Kidney (tissue), 14 donors: Measurements from ENCODE around the gene OR1F1. TPM values are rescaled to one million over a fixed set of nuclear protein-coding genes. Genes with fewer than 3 reads are reported as not detected.

ENCODE experiments used
- DNase-seq, 5 donors: peaks; one replicate each; pipeline ENCODE4 v3.0.0-alpha.2; 2013 to 2020
- FAIRE-seq: peaks from 2 replicates; lab custom pipeline; 2012; peaks lifted over from hg19 to GRCh38; lab: Jason Lieb, UNC
- H3K27ac ChIP-seq, 2 donors: one replicate each; pipeline ENCODE4 v1.7.0; 2013; ENCODE audit warnings: low read depth in 2 of 2, low read length in 2 of 2, inconsistent platforms in 1 of 2
- H3K27me3 ChIP-seq: one replicate; pipeline ENCODE4 v1.7.1; 2013; ENCODE audit warnings: low read length, inconsistent platforms; ENCODE audit not compliant: control insufficient read depth, insufficient read depth
- H3K36me3 ChIP-seq, 3 donors: one replicate each; pipeline versions ENCODE4 v1.7.0 to v1.7.1; 2013; ENCODE audit warnings: low read length in 3 of 3, control low read depth in 1 of 3, inconsistent platforms in 1 of 3; ENCODE audit not compliant: insufficient read depth in 3 of 3, control insufficient read depth in 2 of 3
- H3K4me1 ChIP-seq, 3 donors: one replicate each; pipeline versions ENCODE4 v1.7.0 to v1.7.1; 2013; ENCODE audit warnings: low read length in 3 of 3, inconsistent platforms in 1 of 3, low read depth in 1 of 3; ENCODE audit not compliant: control insufficient read depth in 2 of 3, insufficient read depth in 2 of 3
- H3K4me3 ChIP-seq, 3 donors: one replicate each; pipeline versions ENCODE4 v1.7.0 to v1.8.1; 2013; ENCODE audit warnings: low read length in 3 of 3, control low read depth in 1 of 3, inconsistent platforms in 1 of 3
- H3K9ac ChIP-seq, 3 donors: one replicate each; pipeline versions ENCODE4 v1.7.0 to v1.7.1; 2013; ENCODE audit warnings: low read length in 3 of 3, control low read depth in 1 of 3, inconsistent platforms in 1 of 3
- H3K9me3 ChIP-seq, 3 donors: one replicate each; pipeline versions ENCODE4 v1.7.0 to v1.7.1; 2013; ENCODE audit warnings: low read length in 3 of 3, control low read depth in 1 of 3, inconsistent platforms in 1 of 3; ENCODE audit not compliant: control insufficient read depth in 2 of 3, insufficient read depth in 1 of 3
- intact Hi-C: fragments of 100-400 bp; cut with DNase I; formaldehyde crosslinking; loops from one replicate; pipeline ENCODE4 v1.11.1; 2022
- polyA plus RNA-seq: library from polyadenylated mRNA; stranded (reverse); fragments of 350-450 nt; fragmentation: Illumina TruSeq; extraction: RNeasy Lipid Tissue Mini Kit (QIAGEN cat#74804); gene quantifications from one replicate; pipeline ENCODE4 v1.2.3, GENCODE V29; 2014; ENCODE audit warnings: low read depth, low replicate concordance; ENCODE audit not compliant: insufficient read depth
- total RNA-seq: library from RNA; stranded (reverse); fragmentation: NEBNext Ultra II Directional; extraction: Animal tissue kit (Norgen Biotek cat#: 25700); gene quantifications from one replicate; pipeline ENCODE4 v1.2.1, GENCODE V29; 2021
- TF ChIP-seq, protein P1 (sequence below): IDR thresholded peaks from 3 replicates; pipeline ENCODE4 v1.5.1; 2012; ENCODE audit warnings: mild to moderate bottlenecking, moderate library complexity, borderline replicate concordance; ENCODE audit not compliant: insufficient read depth; ENCODE audit errors: extremely low read depth
- donor health status: control.
- donor health status: control.
- donor health status: control.
- donor health status: control.
- donor health status: control.
- donor health status: DM: yes; HTN: yes; CAD: no.
- donor health status: Normal renal cell carcinoma (clear cell type).

Gene OR1F1
- total and polyA plus RNA-seq, 2 donors from 2014 or later = not detected

DNA sequence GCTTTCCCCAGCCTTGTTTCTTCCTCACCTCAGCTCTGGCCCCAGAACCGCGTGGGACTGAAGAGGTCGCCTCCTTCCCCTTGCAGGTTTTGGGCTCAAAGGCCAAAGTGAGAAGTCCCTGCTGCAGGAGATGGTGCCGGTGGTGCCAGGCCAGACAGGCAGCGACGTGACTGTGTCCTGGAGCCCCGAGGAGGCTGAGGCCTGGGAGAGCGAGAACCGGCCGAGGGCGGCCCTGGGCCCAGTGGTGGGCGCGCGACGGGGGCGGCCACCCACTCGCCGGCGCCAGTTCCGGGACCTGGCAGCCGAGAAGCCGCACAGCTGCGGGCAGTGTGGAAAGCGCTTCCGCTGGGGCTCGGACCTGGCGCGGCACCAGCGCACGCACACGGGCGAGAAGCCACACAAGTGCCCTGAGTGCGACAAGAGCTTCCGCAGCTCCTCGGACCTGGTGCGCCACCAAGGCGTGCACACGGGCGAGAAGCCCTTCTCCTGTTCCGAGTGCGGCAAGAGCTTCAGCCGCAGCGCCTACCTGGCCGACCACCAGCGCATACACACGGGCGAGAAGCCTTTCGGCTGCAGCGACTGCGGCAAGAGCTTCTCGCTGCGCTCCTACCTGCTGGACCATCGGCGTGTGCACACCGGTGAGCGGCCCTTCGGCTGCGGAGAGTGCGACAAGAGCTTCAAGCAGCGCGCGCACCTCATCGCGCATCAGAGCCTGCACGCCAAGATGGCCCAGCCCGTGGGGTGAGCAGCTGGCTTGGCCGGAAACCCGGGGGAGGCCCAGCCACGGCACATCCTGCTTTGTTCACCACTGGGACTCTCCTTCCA is 47.2 kb upstream of the OR1F1 start:
- H3K9ac ChIP-seq = no peak overlapping the region
- peaks cover 0 to 3% (median 0%) of the 10 kb centered on the region in 3 donors for H3K4me1 ChIP-seq
- TF ChIP-seq, protein P1, sequence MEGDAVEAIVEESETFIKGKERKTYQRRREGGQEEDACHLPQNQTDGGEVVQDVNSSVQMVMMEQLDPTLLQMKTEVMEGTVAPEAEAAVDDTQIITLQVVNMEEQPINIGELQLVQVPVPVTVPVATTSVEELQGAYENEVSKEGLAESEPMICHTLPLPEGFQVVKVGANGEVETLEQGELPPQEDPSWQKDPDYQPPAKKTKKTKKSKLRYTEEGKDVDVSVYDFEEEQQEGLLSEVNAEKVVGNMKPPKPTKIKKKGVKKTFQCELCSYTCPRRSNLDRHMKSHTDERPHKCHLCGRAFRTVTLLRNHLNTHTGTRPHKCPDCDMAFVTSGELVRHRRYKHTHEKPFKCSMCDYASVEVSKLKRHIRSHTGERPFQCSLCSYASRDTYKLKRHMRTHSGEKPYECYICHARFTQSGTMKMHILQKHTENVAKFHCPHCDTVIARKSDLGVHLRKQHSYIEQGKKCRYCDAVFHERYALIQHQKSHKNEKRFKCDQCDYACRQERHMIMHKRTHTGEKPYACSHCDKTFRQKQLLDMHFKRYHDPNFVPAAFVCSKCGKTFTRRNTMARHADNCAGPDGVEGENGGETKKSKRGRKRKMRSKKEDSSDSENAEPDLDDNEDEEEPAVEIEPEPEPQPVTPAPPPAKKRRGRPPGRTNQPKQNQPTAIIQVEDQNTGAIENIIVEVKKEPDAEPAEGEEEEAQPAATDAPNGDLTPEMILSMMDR = no peak
- FAIRE-seq = no peak
- H3K27ac ChIP-seq = no peak overlapping the region
- H3K27me3 ChIP-seq = no peaks in the 10 kb centered on the region
- DNase-seq = peak in 2 of 5 donors; percentile 33 to 69
- H3K36me3 ChIP-seq = peaks cover 0 to 7% (median 0%) of the 10 kb centered on the region in 3 donors
- intact Hi-C loops = no loop called here
- H3K4me3 ChIP-seq = no peak overlapping the region
- H3K9me3 ChIP-seq = no peaks in the 10 kb centered on the region

DNA sequence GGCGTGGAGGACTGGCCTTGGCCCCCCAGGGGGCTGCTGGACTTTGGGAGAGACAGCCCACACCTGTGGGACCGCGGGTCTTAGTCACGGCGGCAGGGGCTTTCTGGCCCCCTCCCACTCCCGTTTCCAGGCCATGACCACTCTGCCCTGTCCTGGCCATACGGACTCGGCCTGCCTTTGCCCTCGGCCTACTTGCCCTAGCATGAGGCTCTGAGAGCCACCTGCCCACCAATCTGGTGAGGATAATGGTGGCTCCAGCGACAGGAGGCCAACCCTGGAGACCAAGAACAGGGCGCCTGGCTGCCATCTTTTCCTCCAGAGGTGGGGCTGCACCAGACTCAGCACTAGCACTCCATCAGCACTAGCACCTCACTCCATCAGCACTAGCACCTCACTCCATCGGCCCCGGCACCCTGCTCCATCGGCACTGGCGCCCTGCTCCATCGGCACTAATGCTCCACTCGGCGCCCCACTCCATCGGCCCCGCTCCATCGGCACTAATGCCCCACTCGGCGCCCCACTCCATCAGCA is 46.2 kb upstream of the OR1F1 start:
- TF ChIP-seq, protein P1 = no peak
- Histone ChIP-seq H3K27ac (no peak overlapping the region), H3K4me3 (no peak overlapping the region), H3K4me1 (peaks cover 0 to 3% (median 0%) of the 10 kb centered on the region in 3 donors), H3K9me3 (no peaks in the 10 kb centered on the region), H3K36me3 (peaks cover 0 to 7% (median 0%) of the 10 kb centered on the region in 3 donors), H3K9ac (no peak overlapping the region), H3K27me3 (no peaks in the 10 kb centered on the region)
- intact Hi-C loops = no loop called here
- FAIRE-seq = no peak
- peak in 2 of 5 donors; percentile 35 for DNase-seq

DNA sequence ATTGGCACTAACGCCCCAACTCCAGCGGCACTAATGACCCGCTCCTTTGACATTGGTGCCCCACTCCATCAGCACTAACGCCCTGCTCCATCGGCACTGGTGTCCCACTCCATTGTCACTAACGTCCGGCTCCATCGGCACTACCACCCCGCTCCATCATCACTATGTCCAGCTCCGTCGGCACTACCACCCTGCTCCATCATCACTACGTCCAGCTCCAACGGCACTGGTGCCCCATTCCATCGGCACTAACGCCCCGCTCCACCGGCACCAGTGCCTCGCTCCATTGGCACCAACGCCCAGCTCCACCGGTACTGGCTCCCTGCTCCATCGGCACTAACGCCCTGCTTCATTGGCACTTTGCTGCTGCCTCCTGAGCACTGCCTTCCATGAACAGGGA is 45.7 kb upstream of the OR1F1 start:
- Histone ChIP-seq H3K9ac (no peak overlapping the region), H3K4me3 (no peak overlapping the region), H3K27me3 (no peaks in the 10 kb centered on the region), H3K27ac (no peak overlapping the region), H3K4me1 (peaks cover 0 to 3% (median 0%) of the 10 kb centered on the region in 3 donors), H3K9me3 (no peaks in the 10 kb centered on the region), H3K36me3 (peaks cover 0 to 7% (median 0%) of the 10 kb centered on the region in 3 donors)
- TF ChIP-seq, protein P1 = no peak
- DNase-seq (peak in 2 of 5 donors; percentile 26 to 68), FAIRE-seq (no peak)
- intact Hi-C loops = no loop called here
